NCI-H748 treated with DMSO at 0.1 percent for 48 hours (cell line): ENCODE results near the gene RBKS.

ENCODE experiments used
- DNase-seq: peaks from one replicate; lab custom pipeline; 2025; lab: John Stamatoyannopoulos, UW

RBKS gene

DNA sequence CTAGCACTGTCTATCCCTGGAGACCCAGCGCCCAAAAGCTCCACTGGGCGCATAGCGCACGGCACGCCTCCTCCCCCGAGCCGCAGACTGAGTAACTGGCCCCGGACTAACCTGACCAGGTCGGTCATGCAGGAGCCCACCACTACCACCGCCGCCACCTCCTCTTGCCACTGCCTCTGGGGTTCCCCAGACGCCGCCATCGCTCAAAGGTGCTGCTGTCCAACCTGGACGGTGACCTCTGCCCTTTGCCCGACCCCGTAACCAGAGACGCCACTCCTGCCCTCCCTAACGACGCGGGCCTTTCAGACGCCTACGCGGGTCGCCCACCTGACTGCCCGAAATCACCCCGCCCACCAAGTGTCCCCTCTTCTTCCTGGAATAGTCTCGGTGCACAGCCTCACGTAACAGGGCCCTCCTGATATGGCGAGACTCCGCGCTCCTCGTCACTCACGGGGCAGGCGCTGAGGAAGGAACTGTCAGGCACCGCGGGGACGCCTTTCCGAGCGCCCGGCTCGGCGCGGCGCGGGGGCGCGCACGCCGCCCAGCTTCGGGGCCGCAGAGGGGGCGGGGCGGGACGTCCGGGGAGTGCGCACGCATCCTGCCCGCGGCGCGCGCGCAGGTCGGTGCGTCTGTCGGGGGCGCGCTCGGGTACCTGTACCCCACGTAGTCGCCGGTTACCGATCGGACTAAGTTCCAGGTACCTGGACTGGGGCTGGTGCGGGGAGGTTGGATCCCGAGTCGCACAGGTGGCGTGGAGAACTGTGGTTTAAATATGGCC, at the start of gene RBKS, which contains the start of gene BABAM2:
RBKS (minus strand) TSS at position 242 of the 778 bp plus-strand sequence; CDS start at position 200, 42 bp downstream.
BABAM2 (plus strand) TSS at position 584 of the 778 bp plus-strand sequence. CDS start 3,828 bp downstream, outside the sequence.
- DNase-seq, result peak; percentile 47

- DNase-seq, result no peak
Measured at GRCh38 chr2:27935026-27935425, 44.8 kb upstream of the RBKS start.

DNA sequence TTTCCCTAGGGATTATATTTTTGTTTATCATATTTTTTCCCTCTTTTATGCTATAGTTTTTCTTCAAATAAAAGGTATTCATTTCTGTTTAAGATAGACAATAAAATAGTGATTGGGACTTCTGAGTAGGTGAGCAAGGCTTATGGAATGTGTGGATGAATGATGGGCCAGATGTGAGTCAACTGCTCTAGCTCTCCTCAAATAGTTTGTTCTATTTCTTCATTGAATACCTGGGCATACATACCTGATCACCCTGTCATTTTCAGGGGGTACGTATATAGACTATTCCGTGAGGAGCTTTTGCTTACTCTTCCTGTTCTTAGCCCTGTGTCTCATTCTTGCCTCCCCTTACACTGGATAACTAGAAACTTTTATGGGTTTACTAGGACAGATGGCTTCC, 42.2 kb upstream of the RBKS start:
- no peak for DNase-seq

DNA sequence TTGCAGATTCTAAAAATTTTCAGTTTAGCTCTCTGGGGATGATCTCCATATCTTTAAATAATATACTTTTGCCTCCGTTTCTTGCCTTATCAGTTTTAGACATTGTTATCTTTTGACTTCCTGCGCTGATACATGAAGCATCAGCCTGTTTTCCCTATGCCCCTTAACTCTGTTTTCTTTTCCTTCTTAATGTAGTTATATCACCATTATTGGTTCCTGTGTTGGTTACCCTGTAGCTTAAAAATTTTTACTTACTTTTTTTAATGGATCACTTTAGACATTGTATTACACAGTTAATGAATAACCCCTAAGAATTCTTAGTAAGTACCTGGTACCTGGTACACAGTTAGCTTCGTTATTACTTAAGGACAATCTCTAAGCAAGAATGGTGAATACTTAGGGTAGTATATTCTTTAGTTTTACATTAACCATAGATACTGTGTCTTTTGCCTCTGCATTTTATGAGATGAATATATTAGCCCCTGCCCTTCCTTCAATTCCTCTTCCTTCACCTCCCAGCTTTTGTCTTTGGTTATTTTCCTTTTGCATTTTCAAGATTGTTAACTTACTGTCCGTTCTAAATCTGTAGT, 41.3 kb upstream of the RBKS start:
- no peak for DNase-seq

DNA sequence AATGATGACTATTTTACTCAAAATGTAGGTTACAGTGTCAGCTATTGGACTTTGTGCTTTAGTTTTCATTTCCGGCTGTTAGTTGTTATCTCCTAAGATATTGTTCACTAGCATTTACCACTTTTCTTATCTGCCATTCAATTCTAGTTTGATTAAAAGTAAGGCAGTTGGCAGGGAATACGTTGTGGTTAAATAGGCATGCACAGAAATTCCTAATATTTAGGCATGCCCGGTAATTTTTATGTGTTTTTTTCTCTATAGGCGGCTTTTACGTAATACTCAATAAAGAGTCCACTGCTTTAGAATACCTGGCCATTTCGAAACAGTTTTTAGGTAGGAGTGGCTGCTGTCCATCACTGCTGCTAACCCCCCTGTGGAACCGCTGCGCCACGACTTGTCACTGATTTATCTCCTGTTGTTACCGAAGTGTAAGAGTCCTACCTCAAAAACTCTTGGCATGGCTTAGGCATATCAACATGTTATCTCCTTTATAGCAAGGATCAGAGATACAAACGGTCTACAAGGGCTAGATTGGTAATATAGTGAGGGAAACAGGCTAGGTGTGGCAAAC, 39.8 kb upstream of the RBKS start:
- DNase-seq, result no peak

DNA sequence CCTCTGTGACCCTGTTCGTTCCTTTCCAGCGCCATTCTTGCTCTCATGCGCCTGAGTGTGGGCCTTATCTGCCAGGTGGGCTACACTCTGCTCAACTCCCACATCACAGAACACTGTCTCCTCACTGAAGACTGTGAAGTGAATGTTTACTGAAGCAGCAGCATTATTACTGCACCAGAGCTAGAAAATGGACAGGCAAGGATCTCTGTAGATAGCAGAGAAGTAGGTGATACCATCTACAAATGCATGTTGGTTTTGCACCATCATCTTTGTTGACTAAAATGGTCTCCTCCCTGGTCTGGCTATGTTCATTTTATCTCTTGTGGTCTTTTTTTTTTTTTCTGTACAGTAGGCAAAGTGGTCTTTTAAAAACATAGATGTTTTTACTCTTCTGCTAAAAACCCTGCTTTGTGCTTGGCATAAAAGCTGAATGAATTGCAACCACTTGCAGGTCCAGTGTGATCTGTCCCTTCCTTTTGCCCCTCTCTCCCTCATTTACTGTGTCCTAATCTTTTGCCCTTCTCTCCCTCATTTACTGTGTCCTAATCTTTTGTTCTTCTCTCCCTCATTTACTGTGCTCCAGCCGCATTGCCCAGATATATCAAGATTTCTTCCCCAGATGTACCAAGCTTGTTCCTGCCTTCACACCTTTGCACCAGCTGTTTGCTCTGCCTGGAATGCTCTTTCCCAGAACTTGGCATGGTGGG, 35.7 kb upstream of the RBKS start:
- DNase-seq, result no peak

DNA sequence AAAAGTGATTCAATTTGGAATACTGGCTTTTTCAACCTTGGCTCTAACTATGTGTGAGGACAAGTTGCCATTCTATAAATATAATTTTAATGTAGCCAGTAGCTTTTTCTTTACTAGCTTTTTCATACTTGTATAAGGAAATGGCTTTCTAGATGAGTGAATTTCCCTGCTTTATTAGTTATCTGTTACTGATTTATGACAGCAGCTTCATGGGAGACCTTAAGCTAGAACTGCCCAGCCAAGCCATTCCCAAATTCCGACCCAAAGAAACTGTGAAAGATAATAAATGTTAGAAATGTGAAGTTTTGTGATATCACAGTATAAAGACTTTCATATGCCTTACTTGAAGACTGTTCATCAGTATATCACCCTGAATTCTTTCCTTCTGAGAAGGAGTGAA, 32.7 kb upstream of the RBKS start:
- DNase-seq, result no peak

- DNase-seq, result no peak
Measured at GRCh38 chr2:27921880-27922547, 31.8 kb upstream of the RBKS start.

DNA sequence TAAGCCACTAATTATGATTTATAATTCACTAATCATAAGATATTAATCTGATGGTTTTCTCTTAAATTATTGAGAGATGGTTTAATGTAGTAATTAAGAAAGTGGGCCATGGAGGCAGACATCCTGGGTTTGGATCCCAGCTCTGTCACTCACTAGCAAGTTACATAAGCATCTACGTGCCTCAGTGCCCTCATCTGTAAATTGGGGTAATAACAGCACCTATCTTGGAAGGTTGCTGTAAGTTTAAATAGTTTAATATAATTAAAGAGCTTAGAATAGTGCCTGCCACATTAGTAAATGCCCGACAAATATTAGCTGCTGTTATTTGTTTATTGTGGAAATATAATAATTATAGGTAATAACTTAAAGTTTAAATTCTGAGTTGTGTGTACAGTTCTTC, 31.2 kb upstream of the RBKS start:
- no peak for DNase-seq

DNA sequence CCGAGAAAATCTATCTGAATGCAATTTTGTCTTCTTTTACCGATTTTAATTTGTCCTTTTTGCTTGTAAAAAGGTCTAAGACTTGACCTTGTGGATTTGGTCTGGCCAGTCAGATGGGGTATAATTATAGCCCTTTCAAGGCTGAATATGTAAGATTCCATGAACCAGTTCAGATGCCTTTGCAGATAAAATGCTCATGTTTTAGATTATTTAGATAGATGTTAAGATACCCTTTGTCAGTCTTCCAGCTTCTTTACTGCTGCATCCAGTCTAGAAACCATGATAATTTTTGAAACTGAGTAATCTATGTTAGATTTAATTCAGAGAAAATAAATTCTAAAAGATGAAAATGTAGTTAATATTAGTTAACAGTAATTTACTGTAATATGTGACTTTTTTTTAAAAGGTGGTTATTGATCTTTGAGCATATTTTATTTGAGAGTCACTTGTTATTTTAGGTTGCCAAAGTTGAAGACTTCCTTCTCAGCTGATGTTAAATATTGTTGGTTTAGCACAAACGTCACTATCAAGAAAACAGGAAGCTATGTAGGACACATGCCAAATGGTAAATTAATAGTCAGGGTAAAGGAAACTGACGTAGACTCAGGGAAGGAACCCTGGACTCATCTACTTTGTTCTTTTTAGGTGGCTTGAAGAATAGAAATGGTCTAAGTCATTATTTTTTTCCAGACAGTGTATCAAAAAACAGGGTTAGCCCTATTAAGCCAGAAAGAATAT, 30.1 kb upstream of the RBKS start:
- no peak for DNase-seq

DNA sequence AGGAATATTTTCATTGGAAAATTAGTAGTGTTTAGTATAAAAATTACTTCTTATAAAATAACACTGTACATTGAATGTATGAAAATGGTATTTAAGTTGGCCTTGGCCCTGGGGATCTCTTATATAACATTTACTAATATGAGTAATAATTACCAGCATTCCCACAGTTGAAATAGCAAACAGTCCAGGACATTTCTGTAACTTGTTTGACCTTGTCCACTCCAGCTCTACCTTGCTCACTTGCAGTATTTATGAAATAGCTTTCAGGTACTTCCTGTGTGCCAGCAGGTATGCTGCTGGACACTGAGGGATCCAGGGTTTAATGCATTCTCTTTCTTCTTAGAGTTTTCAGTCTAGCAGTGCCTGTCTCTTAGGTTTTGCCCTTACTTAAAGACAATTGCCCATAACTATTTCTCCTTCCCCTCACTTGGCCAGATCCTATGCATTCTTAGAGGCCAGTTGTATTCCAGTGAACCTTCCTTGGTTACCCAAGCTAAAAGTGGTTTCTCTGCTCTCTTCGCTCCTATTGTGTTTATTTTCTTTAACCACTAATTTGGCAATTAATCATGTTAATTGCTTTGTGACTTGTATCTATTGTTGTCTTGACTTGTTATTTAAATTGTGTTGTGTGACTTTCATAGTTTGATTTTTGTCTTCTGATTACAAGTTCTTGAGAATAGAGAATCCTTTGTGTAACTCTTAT, 26.3 kb upstream of the RBKS start:
- DNase-seq, result no peak

GRCh38 chr2:27915874-27916273, 25.7 kb upstream of the RBKS start:
- no peak for DNase-seq

GRCh38 chr2:27915191-27915590, 25.0 kb upstream of the RBKS start:
- DNase-seq, result no peak

GRCh38 chr2:27914805-27915175, 24.6 kb upstream of the RBKS start:
- DNase-seq, result no peak

DNA sequence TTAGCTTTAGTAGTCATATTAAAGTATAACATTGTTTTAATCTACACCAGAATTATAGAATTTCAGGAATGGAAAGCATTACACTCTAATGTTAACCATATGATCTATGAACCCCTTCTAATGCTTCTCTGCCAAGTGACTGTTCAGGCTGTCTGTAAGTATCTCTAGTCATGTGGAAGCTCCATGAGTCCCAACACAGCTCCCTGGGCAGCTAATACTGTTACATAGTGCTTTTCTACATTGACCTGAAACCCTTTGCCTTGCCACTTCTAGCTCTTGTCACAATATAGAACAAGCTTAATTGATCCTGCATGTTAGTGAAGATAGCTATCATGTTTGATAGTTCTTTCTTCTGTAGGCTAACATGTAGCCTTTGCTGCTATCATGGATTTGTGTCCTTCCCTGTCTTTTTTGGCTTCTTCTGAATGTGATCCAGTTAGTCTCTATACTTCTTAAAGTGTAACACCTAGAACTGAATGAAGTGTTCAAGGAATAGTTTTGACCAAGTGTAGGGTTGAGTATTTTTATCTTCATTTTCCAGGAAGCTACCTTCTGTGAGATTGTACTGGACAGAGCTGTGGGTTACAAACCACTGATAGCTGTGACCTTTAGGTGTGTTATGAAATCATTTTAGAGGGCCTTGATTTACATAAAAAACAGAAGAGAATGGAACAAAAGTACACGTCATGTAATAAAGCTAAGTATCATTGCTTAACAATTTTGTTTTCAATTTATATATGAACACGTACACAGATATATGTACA, 24.0 kb upstream of the RBKS start:
- no peak for DNase-seq

GRCh38 chr2:27912512-27912911, 22.3 kb upstream of the RBKS start:
- DNase-seq, result no peak

GRCh38 chr2:27911458-27912210, 21.4 kb upstream of the RBKS start:
- DNase-seq, result no peak

GRCh38 chr2:27909901-27910300, 19.7 kb upstream of the RBKS start:
- DNase-seq, result no peak

DNA sequence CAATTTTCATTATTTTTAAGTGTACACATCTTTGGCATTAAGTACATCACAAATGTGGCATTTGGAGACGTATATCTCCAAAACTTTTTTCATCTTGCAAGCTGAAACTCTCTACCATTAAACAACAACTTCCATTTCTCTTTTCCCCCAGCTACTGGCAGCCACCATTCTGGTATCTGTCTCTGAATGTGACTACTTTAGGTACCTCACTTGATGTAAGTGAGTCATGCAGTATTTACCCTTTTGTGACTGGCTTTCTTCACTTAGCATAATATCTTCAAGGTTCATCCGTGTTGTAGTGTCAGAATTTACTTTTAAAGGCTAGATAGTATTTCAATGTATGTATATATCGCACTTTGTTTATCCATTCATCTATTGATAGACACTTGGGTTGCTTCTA, 17.4 kb upstream of the RBKS start:
- DNase-seq, result no peak
